Large intestine (tissue), 3 donors: Measurements from ENCODE around the gene LTB4R. TPM values are rescaled to one million over a fixed set of nuclear protein-coding genes. Genes with fewer than 3 reads are reported as not detected.

Experiments used
- DNase-seq, 2 donors: peaks; one replicate each; pipeline versions ENCODE4 v3.0.0 to v3.0.0-alpha.2; 2013
- H3K27ac ChIP-seq: one replicate; pipeline ENCODE4 v1.5.1; 2013; ENCODE audit warnings: low read length
- H3K27me3 ChIP-seq: 2 replicates; pipeline ENCODE4 v1.6.1; 2013; ENCODE audit warnings: low read length; ENCODE audit not compliant: control insufficient read depth, insufficient read depth
- H3K36me3 ChIP-seq: 2 replicates; pipeline ENCODE4 v1.6.1; 2013; ENCODE audit warnings: low read length; ENCODE audit not compliant: control insufficient read depth, insufficient read depth
- H3K4me1 ChIP-seq: one replicate; pipeline ENCODE4 v1.6.1; 2013; ENCODE audit warnings: low read length; ENCODE audit not compliant: control insufficient read depth, insufficient read depth
- H3K4me3 ChIP-seq: one replicate; pipeline ENCODE4 v1.5.1; 2013; ENCODE audit warnings: low read length
- H3K9me3 ChIP-seq: one replicate; pipeline ENCODE4 v1.6.1; 2013; ENCODE audit warnings: mild to moderate bottlenecking, low read depth, low read length, moderate library complexity; ENCODE audit not compliant: control insufficient read depth
- WGBS: methylation state at CpG from one replicate; pipeline ENCODE4 v1.1.5; 2013; ENCODE audit warnings: low lambda C conversion rate; ENCODE audit not compliant: insufficient coverage; 5-methylcytosine and 5-hydroxymethylcytosine counted together
- polyA plus RNA-seq: library from polyadenylated mRNA; unstranded; fragments of 120-200 nt; gene quantifications from one replicate; pipeline ENCODE4 v1.2.1, GENCODE V29; 2013

LTB4R gene
- polyA plus RNA-seq, 1 donor: 7.2 TPM

DNA sequence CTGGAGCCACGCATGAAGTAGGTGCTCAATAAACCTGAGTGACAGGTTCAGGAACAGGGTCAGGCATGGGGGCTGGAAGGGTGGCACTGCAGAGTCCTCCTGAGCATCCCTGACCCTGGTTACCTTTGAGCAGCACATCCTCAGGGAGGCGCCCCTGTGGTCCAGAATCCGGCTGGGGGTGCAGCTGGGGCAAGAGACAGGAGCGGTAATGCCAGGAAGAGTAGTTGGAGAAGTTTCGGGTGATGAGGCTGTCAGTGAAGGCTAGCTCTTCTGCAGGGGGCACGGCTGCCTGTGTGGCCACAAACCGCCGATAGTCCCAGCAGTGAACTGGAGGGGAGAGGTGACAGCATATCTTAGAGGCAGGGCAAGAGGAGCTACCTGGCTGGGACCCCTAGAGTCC is 41.9 kb upstream of the LTB4R start:
- H3K9me3 ChIP-seq: no peaks in the 10 kb centered on the region
- H3K27ac ChIP-seq: no peak overlapping the region
- H3K36me3 ChIP-seq: peaks cover 39% of the 10 kb centered on the region
- no peaks in the 10 kb centered on the region for H3K27me3 ChIP-seq
- WGBS: no CpG with 5 or more reads among the region's 8 CpGs
- no peak overlapping the region for H3K4me3 ChIP-seq
- DNase-seq: no peak
- peaks cover 9% of the 10 kb centered on the region for H3K4me1 ChIP-seq

DNA sequence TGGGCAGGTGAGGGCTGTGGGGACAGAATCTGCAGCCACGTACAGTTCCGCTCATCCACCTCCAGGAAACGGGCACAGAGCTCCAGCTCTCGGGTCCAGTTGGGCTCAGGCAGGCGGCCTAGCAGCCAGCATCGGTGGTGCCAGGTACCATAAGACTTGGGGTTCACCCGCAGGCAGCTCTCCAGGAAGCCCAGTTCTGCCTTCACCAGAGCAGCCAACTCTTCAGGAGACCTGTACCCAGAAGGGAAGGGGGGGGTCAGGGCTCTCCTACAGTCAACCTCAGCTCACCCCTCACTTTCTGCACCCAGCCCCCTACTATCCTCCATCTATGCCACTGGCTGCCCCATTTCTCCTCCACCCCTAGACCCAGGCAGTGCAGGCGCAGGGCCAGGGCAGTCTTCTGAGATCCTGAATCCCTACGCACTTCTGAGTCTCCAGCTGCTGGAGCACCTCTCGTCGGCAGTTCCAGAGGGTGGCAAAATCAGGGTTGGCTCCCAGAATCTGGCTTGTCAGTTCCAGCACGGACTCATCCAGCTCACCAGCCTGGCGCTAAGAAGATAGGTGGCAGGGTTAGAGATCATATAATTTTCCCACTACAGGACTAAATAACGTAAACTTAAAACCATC is 41.3 kb upstream of the LTB4R start:
- no peaks in the 10 kb centered on the region for H3K9me3 ChIP-seq
- H3K27ac ChIP-seq: no peak overlapping the region
- DNase-seq: no peak
- no peak overlapping the region for H3K4me3 ChIP-seq
- H3K27me3 ChIP-seq: no peaks in the 10 kb centered on the region
- peaks cover 9% of the 10 kb centered on the region for H3K4me1 ChIP-seq
- peaks cover 39% of the 10 kb centered on the region for H3K36me3 ChIP-seq
- WGBS: 100% methylated on average over 1 of the region's 14 CpGs

DNA sequence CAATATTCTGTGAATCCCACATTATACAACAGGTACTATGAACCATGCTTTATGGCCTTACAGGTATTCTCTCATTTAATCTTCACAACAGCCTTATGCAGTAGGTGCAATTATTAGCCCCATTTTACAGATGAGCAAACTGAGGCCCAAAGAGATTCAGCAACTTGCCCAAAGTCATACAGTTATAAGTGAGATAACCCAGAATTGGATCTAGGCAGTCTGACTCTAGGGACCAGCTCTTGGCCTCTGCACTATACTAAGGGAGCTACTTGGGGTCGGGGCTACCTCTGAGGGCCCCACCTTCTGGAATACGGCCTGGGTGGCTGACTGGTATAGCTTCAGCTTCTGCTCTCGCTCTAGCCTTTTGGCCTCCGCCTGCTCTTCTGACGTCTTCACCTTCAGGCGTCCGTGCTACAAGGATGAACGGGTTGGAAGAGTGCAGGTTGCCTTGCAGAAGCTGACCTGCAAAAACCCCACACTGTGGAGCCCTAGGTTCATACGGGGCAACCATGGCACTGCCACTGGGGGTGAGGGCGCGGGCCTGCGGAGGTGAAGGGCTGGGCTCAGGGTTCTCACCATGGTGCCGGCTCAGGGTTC is 40.7 kb upstream of the LTB4R start:
- Histone ChIP-seq H3K36me3 (peaks cover 37% of the 10 kb centered on the region), H3K9me3 (no peaks in the 10 kb centered on the region), H3K4me3 (peak overlapping the region; percentile 65), H3K4me1 (peaks cover 9% of the 10 kb centered on the region), H3K27ac (peak overlapping the region; percentile 81), H3K27me3 (no peaks in the 10 kb centered on the region)
- no CpG with 5 or more reads among the region's 13 CpGs for WGBS
- no peak for DNase-seq

DNA sequence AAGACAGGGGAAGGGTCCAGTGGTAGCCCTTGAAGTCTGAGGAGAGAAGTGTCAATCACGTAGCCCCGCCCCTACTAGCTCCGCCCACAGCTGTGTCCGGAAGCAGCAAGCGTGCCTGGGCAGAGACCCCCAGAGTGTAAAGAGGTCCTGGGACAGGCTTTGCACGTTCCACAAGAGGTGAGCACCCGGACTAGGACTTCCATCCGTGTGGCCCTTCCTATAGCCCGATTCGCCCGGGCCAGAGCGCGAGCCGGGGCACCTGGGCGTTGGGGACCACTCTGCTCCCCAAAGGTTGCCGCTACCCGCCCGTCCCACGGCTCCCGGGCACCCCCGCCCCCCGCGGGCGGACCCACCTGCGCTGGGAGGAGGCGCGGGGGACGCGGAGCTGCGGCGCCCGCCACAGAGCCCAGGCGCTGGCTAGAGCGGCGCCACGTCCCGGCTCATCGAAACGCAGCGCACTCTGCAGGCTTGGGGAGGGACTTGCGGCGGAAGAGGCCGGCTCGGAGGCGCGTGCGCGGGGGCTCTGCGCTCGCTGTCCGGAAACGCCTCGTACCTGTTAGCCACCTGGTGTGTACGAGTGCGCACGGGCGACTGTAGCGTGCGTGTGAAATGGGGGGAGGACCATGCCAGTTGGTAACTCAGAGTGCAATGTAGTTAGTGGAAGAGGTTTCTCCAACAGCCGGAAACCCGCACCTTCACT is 40.0 kb upstream of the LTB4R start, which contains the start of gene RABGGTA:
Gene RABGGTA (minus strand): TSS at position 464 of the 700 bp plus-strand sequence. CDS start 482 bp downstream, outside the sequence.
- Histone ChIP-seq H3K9me3 (no peaks in the 10 kb centered on the region), H3K4me3 (peak within 1 kb of the TSS; percentile 65), H3K27me3 (no peaks in the 10 kb centered on the region), H3K27ac (peak within 1 kb of the TSS; percentile 81), H3K4me1 (peaks cover 9% of the 10 kb centered on the region), H3K36me3 (peaks cover 33% of the 10 kb centered on the region)
- WGBS: no CpG with 5 or more reads among the region's 61 CpGs
- DNase-seq: peak; percentile 95

DNA sequence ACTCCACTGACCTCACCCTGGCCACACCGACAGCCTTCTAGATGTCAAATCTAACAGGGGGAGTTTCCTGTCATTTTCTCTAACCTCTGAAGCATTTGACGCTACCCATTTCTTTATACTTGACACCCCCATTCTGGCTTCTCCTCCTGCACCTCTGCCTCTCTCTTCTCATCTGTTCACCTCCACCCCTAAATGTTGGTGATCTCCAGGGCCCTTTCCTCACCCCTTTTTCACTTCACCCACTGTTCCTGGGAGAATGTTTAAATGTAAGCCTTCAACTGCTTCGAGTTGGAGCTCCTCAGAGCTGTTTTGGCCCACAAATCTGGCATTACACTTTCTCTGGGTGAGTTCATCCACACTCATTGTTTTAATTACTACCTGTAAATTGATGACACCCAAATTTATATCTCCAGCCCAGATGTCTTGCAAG is 39.5 kb upstream of the LTB4R start:
- H3K4me1 ChIP-seq: peaks cover 9% of the 10 kb centered on the region
- H3K27ac ChIP-seq: peak overlapping the region; percentile 29
- H3K36me3 ChIP-seq: peaks cover 28% of the 10 kb centered on the region
- no peak for DNase-seq
- H3K9me3 ChIP-seq: no peaks in the 10 kb centered on the region
- 0% methylated on average over 1 of the region's 3 CpGs for WGBS
- H3K4me3 ChIP-seq: peak overlapping the region; percentile 65
- H3K27me3 ChIP-seq: no peaks in the 10 kb centered on the region

DNA sequence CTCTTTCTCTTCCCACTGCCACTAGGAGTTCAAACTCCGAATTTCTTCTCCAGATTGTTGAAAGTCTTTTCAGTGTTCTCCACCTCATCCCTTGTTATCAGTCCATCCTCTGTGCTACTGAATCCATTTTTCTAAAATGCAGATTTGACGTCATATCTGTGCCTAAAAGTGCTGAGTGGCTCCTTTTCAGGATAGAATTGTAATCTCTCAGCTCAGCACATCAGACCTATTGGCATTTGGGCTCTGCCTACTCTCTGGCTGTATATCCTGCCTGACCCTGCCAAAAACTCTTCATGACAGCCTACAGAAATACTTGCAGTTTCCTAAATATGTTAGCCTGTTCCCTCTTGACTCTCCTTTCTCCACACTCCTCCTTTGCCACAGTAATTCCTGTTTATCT is 38.8 kb upstream of the LTB4R start:
- Histone ChIP-seq H3K27me3 (no peaks in the 10 kb centered on the region), H3K9me3 (no peaks in the 10 kb centered on the region), H3K4me1 (peaks cover 9% of the 10 kb centered on the region), H3K27ac (no peak overlapping the region), H3K4me3 (no peak overlapping the region), H3K36me3 (peaks cover 22% of the 10 kb centered on the region)
- no peak for DNase-seq
- WGBS: no CpG with 5 or more reads among the region's 2 CpGs

DNA sequence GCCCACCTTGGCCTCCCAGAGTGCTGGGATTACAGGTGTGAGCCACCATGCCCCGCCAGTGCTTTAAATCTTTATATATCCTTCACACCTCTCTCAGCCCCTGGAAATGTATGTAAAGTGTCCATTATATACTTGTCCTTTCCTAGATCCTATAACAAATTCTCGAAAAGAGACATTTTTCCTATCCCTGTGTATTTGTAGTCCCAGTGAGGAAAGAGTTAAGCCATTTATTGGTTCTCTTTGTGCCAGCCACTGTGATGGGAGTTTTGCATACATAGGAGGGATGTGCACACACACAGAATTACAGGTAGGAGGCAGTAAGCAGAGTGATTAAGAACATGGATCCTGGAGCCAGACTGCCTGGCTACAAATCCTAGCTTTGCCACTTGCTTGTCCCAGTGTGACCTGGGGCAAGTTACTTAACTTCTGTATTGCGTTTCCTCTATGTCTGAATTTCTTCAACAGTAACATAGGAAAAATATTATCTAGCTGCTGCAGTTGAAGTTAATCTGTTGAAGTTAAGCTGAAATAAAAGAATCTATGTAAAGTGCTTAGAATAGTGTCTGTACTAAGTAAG is 37.8 kb upstream of the LTB4R start:
- Histone ChIP-seq H3K4me3 (no peak overlapping the region), H3K27me3 (no peaks in the 10 kb centered on the region), H3K36me3 (peaks cover 13% of the 10 kb centered on the region), H3K4me1 (peaks cover 9% of the 10 kb centered on the region), H3K9me3 (no peaks in the 10 kb centered on the region), H3K27ac (no peak overlapping the region)
- no peak for DNase-seq
- no CpG with 5 or more reads among the region's 3 CpGs for WGBS

DNA sequence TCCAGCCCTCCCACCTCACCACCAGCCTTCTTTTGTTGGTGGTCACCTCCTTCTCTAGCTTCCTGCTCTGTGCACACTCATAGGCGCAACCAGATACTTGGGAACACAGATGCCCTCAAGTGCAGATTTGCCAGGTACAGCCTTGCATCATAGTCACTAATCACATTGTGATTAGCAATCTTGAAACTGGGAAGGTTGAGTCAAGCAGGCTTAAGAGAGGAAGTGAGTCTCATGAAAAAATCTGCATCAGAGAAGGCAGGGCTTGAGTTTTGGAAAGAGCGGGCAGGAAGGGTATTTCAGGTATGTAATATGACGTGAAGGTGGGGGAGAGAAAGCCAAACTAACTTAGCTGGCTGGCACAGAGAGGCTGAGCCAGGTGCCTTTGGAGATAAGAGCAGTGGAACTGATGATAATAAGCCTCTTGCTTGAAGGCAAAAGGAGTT is 37.2 kb upstream of the LTB4R start:
- Histone ChIP-seq H3K4me1 (peaks cover 9% of the 10 kb centered on the region), H3K27me3 (no peaks in the 10 kb centered on the region), H3K27ac (no peak overlapping the region), H3K36me3 (peaks cover 7% of the 10 kb centered on the region), H3K4me3 (no peak overlapping the region), H3K9me3 (no peaks in the 10 kb centered on the region)
- DNase-seq: no peak
- WGBS: 76% methylated on average over 2 of the region's 3 CpGs

DNA sequence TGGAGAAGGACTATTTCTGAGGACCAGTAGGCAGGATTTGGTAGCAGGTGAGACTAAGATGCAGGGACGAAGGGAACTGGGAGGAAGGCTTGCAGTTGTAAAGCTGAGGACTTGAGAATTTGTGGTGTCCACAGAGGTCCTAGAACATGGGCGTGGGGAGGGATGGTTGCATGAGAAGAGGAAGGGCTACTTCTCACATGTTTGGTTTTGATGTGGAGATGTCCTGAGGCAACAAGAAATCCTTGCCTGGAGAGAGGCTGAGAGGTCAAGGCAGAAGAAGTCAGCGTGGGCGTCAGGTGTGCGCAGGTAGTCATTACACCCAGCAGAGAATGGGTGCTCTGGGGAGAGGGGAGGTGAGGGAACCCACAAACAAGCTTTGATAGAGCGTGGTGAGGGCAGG is 34.2 kb upstream of the LTB4R start:
- Histone ChIP-seq H3K9me3 (no peaks in the 10 kb centered on the region), H3K27ac (no peak overlapping the region), H3K4me1 (peaks cover under 1% of the 10 kb centered on the region), H3K27me3 (no peaks in the 10 kb centered on the region), H3K36me3 (no peaks in the 10 kb centered on the region), H3K4me3 (no peak overlapping the region)
- no peak for DNase-seq
- no CpG with 5 or more reads among the region's 6 CpGs for WGBS

DNA sequence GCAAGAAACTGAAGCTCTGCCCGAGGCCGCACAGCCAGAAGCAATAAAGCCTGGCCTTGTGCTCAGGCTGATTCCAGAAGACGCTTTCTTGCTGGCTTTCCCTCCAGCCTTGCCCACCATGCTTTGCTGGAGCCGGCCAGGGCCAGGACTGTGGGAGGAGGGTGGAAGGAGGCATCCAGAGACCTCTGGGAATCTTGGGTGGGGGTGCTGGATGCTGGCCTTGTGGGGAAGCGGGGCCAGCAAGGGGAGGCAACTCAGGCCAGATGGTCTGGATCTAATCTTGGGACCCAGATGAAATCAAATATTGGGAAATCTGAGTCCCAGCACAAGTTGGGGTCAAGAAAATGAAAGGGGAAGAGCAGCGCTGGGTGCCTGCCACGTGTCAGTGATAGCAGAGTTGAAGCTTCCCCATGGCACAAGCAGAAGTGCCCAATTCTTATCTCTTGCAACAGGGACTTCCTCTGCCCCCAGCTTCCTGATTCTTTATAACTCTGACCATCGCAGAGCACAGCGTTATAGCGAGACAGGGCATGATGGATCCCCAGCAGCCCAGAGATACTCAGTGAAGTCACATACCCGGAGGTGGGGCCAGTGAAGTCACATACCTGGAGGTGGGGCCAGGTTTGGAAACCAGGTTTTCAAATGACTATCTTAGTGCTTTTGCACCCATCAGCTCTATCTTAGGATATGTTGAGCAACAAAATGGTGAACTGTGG is 33.5 kb upstream of the LTB4R start:
- Histone ChIP-seq H3K4me1 (no peaks in the 10 kb centered on the region), H3K4me3 (no peak overlapping the region), H3K27ac (no peak overlapping the region), H3K36me3 (no peaks in the 10 kb centered on the region), H3K9me3 (no peaks in the 10 kb centered on the region), H3K27me3 (no peaks in the 10 kb centered on the region)
- DNase-seq: no peak
- no CpG with 5 or more reads among the region's 11 CpGs for WGBS
